Measurements from ENCODE around the gene MYO6. TPM values are rescaled to one million over a fixed set of nuclear protein-coding genes. Genes with fewer than 3 reads are reported as not detected.
A peak's percentile ranks its signal among the peaks of the same experiment; 100 is the strongest.

MYO6 gene
- total RNA-seq, 1 donor: 16.4 TPM

DNA sequence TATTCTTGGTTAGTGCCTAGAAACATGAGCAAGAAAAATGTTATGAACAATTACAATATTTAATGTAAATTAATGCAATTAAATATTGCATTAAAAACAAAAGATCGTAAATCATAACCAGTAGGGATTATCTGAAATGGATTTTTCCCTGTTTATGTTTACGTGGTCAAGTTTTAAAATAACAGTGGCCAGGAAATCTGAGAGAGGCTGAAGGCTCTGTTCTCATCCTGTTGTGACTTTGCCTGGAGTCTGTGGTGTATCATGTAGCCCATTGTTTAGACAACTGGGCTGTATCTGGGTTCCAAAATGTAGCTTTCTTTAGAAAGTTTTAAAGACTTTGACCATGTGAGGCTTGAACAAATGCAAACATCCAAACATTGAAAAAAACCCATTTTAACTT is 2.4 kb downstream of the MYO6 start:
- DNase-seq (ENCODE audit: low read depth): peak; percentile 28
- TF ChIP-seq, protein P1, sequence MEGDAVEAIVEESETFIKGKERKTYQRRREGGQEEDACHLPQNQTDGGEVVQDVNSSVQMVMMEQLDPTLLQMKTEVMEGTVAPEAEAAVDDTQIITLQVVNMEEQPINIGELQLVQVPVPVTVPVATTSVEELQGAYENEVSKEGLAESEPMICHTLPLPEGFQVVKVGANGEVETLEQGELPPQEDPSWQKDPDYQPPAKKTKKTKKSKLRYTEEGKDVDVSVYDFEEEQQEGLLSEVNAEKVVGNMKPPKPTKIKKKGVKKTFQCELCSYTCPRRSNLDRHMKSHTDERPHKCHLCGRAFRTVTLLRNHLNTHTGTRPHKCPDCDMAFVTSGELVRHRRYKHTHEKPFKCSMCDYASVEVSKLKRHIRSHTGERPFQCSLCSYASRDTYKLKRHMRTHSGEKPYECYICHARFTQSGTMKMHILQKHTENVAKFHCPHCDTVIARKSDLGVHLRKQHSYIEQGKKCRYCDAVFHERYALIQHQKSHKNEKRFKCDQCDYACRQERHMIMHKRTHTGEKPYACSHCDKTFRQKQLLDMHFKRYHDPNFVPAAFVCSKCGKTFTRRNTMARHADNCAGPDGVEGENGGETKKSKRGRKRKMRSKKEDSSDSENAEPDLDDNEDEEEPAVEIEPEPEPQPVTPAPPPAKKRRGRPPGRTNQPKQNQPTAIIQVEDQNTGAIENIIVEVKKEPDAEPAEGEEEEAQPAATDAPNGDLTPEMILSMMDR (IDR thresholded peaks at IDR 0.05; ENCODE audit: insufficient read depth, low read length): no peak
- no peak overlapping the region for H3K4me3 ChIP-seq (ENCODE audit: low read depth, low read length)

DNA sequence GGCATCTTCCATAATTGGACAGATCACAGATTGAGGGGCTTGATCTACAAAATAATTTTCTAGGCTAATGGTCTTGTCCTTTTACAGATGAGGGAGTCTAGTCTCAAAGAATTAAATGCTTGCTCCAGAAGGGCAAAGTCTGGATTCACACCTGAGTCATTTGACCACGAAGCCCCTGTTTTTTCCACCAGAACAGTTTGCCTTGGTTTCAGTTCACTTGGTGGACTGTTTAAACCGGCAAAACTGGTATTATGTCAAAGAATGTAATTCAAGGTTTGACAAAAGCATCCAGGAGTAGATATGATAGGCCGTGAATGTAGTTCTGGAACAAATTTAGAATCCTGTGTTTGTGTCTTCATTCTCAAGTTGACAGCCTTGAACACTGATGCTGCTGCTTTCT is 3.3 kb downstream of the MYO6 start:
- DNase-seq (ENCODE audit: low read depth): no peak
- H3K4me3 ChIP-seq (ENCODE audit: low read depth, low read length): no peak overlapping the region
- TF ChIP-seq, protein P1 (IDR thresholded peaks at IDR 0.05; ENCODE audit: insufficient read depth, low read length): no peak

DNA sequence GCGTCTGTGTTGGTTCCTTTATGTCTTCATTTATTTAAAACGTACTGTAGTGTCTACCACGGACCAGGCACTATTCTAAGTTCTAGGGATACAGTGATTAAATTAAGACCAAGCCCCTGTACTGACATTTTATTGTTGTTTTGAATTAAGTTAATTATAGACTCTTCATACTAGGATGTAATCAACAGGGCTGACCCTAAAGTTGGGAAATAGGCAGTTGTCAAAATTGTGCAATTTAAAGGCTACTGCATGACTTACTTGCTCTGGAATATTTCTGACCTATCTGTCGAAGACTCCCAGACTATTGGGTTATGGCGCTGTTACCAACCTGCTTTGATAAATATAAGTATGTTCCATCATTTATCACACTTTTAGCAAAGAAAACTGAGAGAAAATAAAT is 6.7 kb downstream of the MYO6 start:
- H3K4me3 ChIP-seq (ENCODE audit: low read depth, low read length): no peak overlapping the region
- DNase-seq (ENCODE audit: low read depth): no peak
- TF ChIP-seq, protein P1 (IDR thresholded peaks at IDR 0.05; ENCODE audit: insufficient read depth, low read length): no peak

DNA sequence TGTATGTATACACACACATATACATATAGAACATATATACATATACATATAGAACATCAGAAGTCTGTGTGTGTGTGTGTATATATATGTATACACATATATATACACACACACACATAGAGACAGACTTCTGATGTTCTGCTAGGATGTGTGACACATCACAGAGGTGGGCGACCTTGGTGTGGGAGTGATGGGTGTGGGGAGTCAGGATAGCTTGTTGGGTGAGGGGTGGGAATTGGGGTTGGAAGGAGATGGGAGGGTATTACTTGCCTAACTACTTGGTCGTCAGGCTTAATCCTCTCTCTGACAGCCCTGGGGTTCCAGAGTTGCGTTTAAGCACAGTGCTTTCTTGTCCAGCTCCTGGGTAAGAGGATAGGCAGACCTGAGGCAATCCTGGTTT is 8.3 kb downstream of the MYO6 start:
- DNase-seq (ENCODE audit: low read depth): no peak
- no peak overlapping the region for H3K4me3 ChIP-seq (ENCODE audit: low read depth, low read length)
- TF ChIP-seq, protein P1 (IDR thresholded peaks at IDR 0.05; ENCODE audit: insufficient read depth, low read length): no peak

DNA sequence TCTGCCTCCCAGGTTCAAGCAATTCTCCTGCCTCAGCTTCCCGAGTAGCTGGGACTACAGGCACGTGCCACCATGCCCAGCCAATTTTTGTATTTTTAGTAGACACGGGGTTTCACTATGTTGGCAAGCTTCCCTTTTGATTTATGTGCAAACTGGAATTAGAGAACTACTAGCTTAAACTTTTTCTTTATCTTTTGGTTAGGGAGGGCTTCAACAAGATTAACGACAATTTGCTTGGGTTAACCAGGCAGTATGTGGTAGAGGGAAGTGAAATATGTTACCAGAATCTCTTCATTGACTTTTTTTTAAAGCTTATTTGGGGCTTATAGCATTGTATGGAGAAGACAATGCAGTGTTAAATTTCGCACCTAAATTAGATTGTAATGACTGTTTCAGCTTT is 9.0 kb downstream of the MYO6 start:
- H3K4me3 ChIP-seq (ENCODE audit: low read depth, low read length): no peak overlapping the region
- DNase-seq (ENCODE audit: low read depth): no peak
- TF ChIP-seq, protein P1 (IDR thresholded peaks at IDR 0.05; ENCODE audit: insufficient read depth, low read length): no peak

DNA sequence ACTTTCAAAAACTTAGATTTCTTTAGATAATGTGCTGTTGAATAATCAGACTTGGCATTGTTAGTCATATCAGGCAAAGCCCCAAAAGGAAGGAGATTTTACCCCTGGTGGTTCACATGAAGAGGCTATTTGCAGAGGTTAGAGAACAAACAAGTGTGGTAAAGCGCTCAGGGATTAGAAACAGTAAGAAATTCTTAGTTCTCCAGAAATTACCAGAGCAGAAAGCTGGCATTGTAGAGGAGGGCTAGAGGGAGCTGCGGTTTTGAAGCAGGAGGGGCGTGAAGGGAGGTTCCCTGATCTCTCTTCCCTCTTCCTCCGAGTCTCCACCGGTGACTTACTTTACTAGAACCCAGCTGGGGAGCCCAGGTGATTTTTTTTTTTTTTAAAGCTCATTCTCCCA is 10.2 kb downstream of the MYO6 start:
- no peak for DNase-seq (ENCODE audit: low read depth)
- TF ChIP-seq, protein P1 (IDR thresholded peaks at IDR 0.05; ENCODE audit: insufficient read depth, low read length): no peak
- no peak overlapping the region for H3K4me3 ChIP-seq (ENCODE audit: low read depth, low read length)

DNA sequence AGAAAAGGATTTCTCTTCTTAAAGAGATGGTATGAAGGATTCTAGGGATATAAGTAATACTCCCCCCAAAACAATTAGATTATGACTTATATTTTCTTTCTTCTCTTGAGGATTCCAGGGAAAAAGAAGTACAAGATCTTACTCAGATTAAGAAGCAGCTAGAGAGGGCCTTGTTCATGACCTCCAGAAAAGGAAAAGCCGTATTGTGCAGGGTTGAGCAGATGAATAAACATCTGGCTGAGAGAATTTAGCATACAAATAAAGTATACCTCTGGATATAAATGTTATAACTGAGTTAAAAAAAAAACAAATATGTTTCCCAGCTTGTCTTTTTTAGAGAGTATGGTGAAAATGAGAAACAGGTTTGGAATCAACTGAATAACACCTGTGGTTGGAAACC is 11.3 kb downstream of the MYO6 start:
- H3K4me3 ChIP-seq (ENCODE audit: low read depth, low read length): no peak overlapping the region
- DNase-seq (ENCODE audit: low read depth): no peak
- TF ChIP-seq, protein P1 (IDR thresholded peaks at IDR 0.05; ENCODE audit: insufficient read depth, low read length): no peak

Measured in fibroblast of the aortic adventitia (primary cell).